ENCODE results near the gene PTPRD. TPM values are rescaled to one million over a fixed set of nuclear protein-coding genes. Genes with fewer than 3 reads are reported as not detected.

The PTPRD gene
- total RNA-seq, 1 donor from 2014 or later, result 30.8 TPM

- ATAC-seq, result no peak
- TF ChIP-seq CTCF (IDR thresholded peaks at IDR 0.05), result no peak
- Histone ChIP-seq H3K9me3 (no peaks in the 10 kb centered on the region), H3K4me3 (no peak overlapping the region), H3K4me1 (no peaks in the 10 kb centered on the region), H3K27ac (no peak overlapping the region), H3K36me3 (no peaks in the 10 kb centered on the region), H3K27me3 (no peaks in the 10 kb centered on the region)
- intact Hi-C loops (cut with DNase I), result no loop called here
- DNase-seq, result no peak
Measured at GRCh38 chr9:8287501-8287900, 2325.3 kb downstream of the PTPRD start.

- ATAC-seq, result no peak
- no peak for DNase-seq
- Histone ChIP-seq H3K36me3 (no peaks in the 10 kb centered on the region), H3K27me3 (no peaks in the 10 kb centered on the region), H3K27ac (no peak overlapping the region), H3K4me1 (no peaks in the 10 kb centered on the region), H3K9me3 (no peaks in the 10 kb centered on the region), H3K4me3 (no peak overlapping the region)
- TF ChIP-seq CTCF (IDR thresholded peaks at IDR 0.05), result no peak
- intact Hi-C loops (cut with DNase I), result no loop called here
Measured at GRCh38 chr9:8284884-8285283, 2327.9 kb downstream of the PTPRD start.

GRCh38 chr9:8282535-8282934 is 2330.3 kb downstream of the PTPRD start:
- Histone ChIP-seq H3K27me3 (no peaks in the 10 kb centered on the region), H3K27ac (no peak overlapping the region), H3K4me3 (no peak overlapping the region), H3K4me1 (no peaks in the 10 kb centered on the region), H3K9me3 (no peaks in the 10 kb centered on the region), H3K36me3 (no peaks in the 10 kb centered on the region)
- no peak for ATAC-seq
- intact Hi-C loops (cut with DNase I), result no loop called here
- TF ChIP-seq CTCF (IDR thresholded peaks at IDR 0.05), result no peak
- DNase-seq, result no peak

- Histone ChIP-seq H3K27ac (no peak overlapping the region), H3K4me3 (no peak overlapping the region), H3K9me3 (no peaks in the 10 kb centered on the region), H3K4me1 (no peaks in the 10 kb centered on the region), H3K27me3 (no peaks in the 10 kb centered on the region), H3K36me3 (no peaks in the 10 kb centered on the region)
- DNase-seq (no peak), ATAC-seq (no peak)
- intact Hi-C loops (cut with DNase I), result no loop called here
- TF ChIP-seq CTCF (IDR thresholded peaks at IDR 0.05), result no peak
Measured at GRCh38 chr9:8280811-8281210, 2332.0 kb downstream of the PTPRD start.

GRCh38 chr9:8278048-8278447 is 2334.8 kb downstream of the PTPRD start:
- intact Hi-C loops (cut with DNase I), result no loop called here
- no peaks in the 10 kb centered on the region for H3K9me3 ChIP-seq
- H3K4me3 ChIP-seq, result no peak overlapping the region
- DNase-seq (no peak), ATAC-seq (no peak)
- H3K27me3 ChIP-seq, result no peaks in the 10 kb centered on the region
- H3K27ac ChIP-seq, result no peak overlapping the region
- no peak for TF ChIP-seq CTCF (IDR thresholded peaks at IDR 0.05)
- no peaks in the 10 kb centered on the region for H3K4me1 ChIP-seq
- H3K36me3 ChIP-seq, result no peaks in the 10 kb centered on the region

- Histone ChIP-seq H3K36me3 (no peaks in the 10 kb centered on the region), H3K4me1 (peaks cover 4% of the 10 kb centered on the region), H3K27me3 (no peaks in the 10 kb centered on the region), H3K27ac (no peak overlapping the region), H3K4me3 (no peak overlapping the region), H3K9me3 (no peaks in the 10 kb centered on the region)
- ATAC-seq (no peak), DNase-seq (no peak)
- intact Hi-C loops (cut with DNase I), result no loop called here
- no peak for TF ChIP-seq CTCF (IDR thresholded peaks at IDR 0.05)
Measured at GRCh38 chr9:8270235-8270634, 2342.6 kb downstream of the PTPRD start.
